ENCODE data around the gene CDIPT.

Gene CDIPT

GRCh38 chr16:29809031-29809747 lies 53.8 kb downstream of the CDIPT start:
- no peak for DNase-seq
